NCI-H345 (cell line): Measurements from ENCODE around the gene CXCL6.

Source experiments
- DNase-seq: peaks from one replicate; lab custom pipeline; 2025; lab: John Stamatoyannopoulos, UW

The CXCL6 gene

GRCh38 chr4:73868206-73869129 is 32.0 kb downstream of the CXCL6 start:
- DNase-seq = no peak

- DNase-seq = peak; percentile 37
These were observed 32.9 kb downstream of the CXCL6 start, which contains the start of gene CXCL1 for GRCh38 chr4:73869130-73870055. Gene CXCL1, plus strand, starts transcription at chr4:73869393. Its CDS starts 78 bp downstream, at chr4:73869471.

DNA sequence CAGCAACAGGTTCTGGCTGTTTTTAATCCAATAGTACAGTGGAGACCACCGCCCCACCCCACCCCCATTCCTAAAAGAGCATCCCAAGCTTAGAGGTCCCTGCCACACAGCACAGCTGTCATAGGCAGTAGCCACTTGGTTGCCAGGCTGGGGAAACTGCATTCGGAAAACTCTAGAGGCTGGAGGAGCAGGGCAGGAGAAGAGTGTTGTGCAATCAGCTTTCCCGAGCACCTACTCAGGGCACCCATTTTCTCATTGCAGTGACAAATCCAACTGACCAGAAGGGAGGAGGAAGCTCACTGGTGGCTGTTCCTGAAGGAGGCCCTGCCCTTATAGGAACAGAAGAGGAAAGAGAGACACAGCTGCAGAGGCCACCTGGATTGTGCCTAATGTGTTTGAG is 33.8 kb downstream of the CXCL6 start:
- no peak for DNase-seq

DNA sequence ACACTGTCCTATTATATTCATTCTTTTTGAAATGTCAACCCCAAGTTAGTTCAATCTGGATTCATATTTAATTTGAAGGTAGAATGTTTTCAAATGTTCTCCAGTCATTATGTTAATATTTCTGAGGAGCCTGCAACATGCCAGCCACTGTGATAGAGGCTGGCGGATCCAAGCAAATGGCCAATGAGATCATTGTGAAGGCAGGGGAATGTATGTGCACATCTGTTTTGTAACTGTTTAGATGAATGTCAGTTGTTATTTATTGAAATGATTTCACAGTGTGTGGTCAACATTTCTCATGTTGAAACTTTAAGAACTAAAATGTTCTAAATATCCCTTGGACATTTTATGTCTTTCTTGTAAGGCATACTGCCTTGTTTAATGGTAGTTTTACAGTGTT is 34.3 kb downstream of the CXCL6 start:
- DNase-seq = no peak

DNA sequence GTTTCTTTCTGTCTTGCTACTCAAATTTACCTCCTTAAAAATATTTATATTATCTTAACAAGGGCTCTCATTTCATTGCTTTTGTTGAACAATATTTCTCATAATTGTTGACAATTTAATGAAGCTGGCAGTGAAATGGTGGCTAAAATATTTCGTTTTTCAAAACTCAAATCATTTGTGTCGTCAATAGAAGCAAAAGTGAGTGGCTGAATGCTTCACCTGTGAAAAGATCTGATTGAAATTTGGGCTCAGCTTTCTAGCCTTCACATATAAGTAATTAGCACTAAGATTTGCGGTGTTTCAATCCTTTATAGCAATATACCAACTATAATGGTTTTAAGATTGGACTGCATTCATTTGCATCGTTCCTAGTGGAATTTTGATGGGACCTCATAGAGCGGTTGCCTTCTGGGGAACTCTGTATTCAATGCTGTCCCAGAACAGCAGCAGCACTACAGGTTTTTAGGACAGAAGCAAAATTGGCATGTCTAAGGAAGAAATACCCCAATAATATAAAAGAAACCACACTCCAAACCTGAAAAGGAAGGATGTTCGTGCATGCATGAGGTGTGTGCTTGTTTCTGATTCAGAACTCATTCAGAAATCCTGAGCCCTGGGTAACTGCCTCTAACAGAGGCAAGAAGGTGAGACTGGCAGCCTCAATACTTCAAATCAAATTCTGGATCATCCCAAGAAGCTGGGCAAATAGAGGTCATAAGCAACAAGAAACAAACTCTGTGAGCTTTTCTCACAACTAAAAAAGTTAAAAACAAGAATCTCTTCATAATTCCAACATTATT is 35.2 kb downstream of the CXCL6 start:
- DNase-seq = no peak

DNA sequence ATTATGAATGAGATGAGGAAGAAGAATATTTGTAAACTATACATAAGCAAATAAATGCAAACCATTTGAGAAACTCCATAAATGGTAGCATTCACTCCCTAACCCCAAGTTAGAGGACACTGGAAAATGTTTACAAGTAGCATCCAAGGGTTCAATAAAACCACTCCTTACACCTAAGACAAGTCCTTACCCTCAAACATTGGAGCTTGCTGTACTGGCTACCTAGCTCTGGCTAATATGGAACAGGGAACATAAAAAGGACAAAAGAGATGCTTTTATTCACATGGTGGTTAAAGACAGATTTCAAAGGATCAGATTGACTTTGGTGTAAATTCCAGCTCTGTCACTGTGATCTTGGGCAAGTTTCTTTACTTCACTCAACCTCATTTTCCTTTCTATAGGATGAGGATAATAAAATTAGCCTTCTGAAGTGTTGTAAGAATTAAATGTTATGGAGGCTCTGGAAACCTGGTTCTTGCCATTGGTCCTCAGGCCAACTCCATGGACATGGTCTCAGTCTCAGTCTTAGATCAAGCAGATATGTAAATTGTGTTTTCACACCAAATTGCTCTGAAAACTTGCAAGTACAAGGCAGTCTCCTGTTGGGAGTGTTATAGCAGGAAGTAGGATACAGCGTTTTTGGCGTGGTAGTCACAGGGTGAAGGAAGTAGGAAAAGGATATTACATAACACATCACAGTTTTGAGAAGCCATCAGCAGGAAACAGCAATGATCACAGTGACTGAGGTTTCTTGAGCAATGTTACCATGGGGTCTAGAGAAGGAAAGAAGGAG is 36.0 kb downstream of the CXCL6 start:
- no peak for DNase-seq

DNA sequence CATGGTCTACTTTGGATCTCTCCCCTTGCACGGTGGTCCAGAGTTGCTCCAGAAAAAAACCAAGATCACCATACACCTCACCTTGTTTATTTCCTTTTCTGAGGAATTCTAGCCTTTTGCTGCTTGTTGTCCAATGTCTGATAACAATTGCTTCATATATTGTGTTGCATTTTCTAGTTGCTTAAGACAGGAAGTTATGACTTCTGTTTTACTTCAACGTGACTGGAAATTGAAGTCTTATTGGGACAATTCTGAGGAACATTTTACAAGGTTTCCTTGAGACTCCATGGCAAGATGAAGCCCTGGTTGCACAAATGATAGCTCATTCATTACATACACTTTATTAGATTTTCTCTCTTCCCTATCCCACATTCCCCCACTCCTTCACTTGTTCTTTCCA is 37.9 kb downstream of the CXCL6 start:
- no peak for DNase-seq

- no peak for DNase-seq
These were observed 38.9 kb downstream of the CXCL6 start for GRCh38 chr4:73875401-73875800.

- no peak for DNase-seq
These were observed 46.8 kb downstream of the CXCL6 start for GRCh38 chr4:73883306-73883705.

DNA sequence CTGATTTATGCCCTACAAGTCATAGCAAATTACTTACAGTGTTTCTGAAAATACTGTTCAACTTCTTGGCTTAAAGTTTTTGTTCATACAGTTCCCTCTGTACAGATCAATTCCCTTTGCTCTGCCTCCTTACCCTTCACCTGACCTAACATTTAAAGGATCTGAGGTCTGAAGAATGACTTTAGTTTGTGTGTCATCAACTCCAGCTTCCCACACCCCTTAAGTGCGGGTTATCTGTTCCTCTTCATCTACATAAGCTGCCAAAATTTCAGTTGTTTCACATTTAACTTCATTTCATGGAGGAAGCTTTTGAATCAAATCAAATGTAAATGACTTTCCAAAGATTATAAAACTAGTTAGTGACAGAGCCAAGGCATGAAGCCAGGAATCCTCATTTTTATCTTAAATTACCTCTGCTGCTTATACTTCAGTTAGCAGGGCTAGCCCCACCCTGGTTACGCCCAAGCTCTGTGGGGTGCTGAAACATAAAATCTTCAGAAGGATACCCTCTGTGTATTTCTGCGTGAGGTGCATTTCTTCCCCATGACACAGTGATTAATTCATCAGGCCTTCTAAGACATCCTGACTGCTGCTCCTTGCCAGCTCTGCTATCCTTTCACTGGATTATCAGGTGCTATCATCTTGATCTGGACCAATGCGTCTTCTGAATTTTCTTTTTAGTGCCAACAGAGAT is 49.2 kb downstream of the CXCL6 start:
- DNase-seq = no peak
